B cell (primary cell): ENCODE data around the gene ZXDA.

Experiments used
- CTCF ChIP-seq: fragments of 200-600 bp; IDR thresholded peaks from one replicate; pipeline ENCODE4 v1.8.0; 2022; ENCODE audit warnings: antibody characterized with exemption, mild to moderate bottlenecking
- EZH2 ChIP-seq: IDR thresholded peaks from 2 replicates; pipeline ENCODE4 v1.6.1; 2012; ENCODE audit warnings: borderline replicate concordance, low read depth, mild to moderate bottlenecking, moderate library complexity, low read length; ENCODE audit not compliant: insufficient read depth, poor library complexity, severe bottlenecking

DNA sequence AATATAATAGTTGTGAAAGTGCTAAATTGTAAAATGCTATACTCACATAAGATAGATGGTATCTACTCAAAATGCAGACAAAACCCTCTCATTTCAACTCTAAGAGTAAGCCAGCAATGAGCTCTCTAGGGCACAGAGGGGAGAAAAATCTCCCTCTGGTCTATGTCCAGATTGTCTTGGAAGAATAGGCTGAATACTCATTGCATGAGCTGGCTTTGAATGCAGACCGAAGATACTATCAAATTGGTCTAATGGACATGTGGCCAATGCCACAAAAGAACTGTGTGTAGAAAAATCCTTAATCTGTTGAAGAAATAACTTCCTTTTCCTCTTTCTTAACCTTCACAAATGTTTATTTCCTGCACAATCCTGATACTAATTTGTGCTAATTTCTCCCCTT lies 3.5 kb downstream of the ZXDA start:
- no peak for TF ChIP-seq CTCF
- TF ChIP-seq EZH2: no peak
